Mucosa of rectum (tissue), 2 donors: ENCODE results near the gene CCER1.

Source experiments
- H3K27ac ChIP-seq, 2 donors: one replicate each; pipeline ENCODE4 v1.7.0; 2013; ENCODE audit warnings: inconsistent platforms in 2 of 2, low read depth in 2 of 2, low read length in 2 of 2
- H3K27me3 ChIP-seq, 2 donors: one replicate each; pipeline ENCODE4 v1.7.0; 2013; ENCODE audit warnings: low read length in 2 of 2; ENCODE audit not compliant: control insufficient read depth in 2 of 2, insufficient read depth in 2 of 2
- H3K36me3 ChIP-seq, 2 donors: one replicate each; pipeline ENCODE4 v1.7.0; 2013; ENCODE audit warnings: low read length in 2 of 2; ENCODE audit not compliant: control insufficient read depth in 2 of 2, insufficient read depth in 2 of 2
- H3K4me1 ChIP-seq, 2 donors: one replicate each; pipeline ENCODE4 v1.7.0; 2013; ENCODE audit warnings: low read length in 2 of 2, mild to moderate bottlenecking in 1 of 2; ENCODE audit not compliant: control insufficient read depth in 2 of 2, insufficient read depth in 2 of 2
- H3K4me3 ChIP-seq, 2 donors: one replicate each; pipeline ENCODE4 v1.7.0; 2013; ENCODE audit warnings: low read length in 2 of 2
- H3K9ac ChIP-seq, 2 donors: one replicate each; pipeline ENCODE4 v1.7.0; 2013; ENCODE audit warnings: low read length in 2 of 2, low read depth in 1 of 2, mild to moderate bottlenecking in 1 of 2
- H3K9me3 ChIP-seq, 2 donors: one replicate each; pipeline ENCODE4 v1.7.0; 2013; ENCODE audit warnings: low read length in 2 of 2; ENCODE audit not compliant: control insufficient read depth in 2 of 2
- donor health status: healthy.
- donor health status: Normal muscosa, but diverticular disease.

The CCER1 gene

DNA sequence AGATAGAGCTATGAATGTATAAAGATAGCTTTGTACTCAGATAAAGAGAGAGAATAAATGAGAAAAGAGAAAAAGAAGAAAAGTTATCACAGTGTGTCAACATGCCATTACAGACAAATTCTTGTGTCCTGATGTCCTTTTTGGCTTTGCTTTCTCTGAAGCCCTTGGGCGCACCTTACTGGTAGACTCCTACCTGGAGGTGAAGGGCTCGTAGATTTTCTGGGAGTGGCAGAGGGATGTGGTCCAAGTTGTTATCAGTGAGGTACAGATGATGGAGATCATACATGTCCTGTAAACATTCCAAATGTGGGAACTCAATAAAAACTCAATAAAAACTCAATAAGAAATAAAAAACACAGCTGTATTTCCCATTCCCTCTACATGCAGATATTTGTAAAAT, 14.9 kb upstream of the CCER1 start:
- Histone ChIP-seq H3K27ac (no peak overlapping the region), H3K9me3 (no peaks in the 10 kb centered on the region), H3K36me3 (no peaks in the 10 kb centered on the region), H3K4me1 (no peaks in the 10 kb centered on the region), H3K4me3 (no peak overlapping the region), H3K27me3 (no peaks in the 10 kb centered on the region), H3K9ac (no peak overlapping the region)

DNA sequence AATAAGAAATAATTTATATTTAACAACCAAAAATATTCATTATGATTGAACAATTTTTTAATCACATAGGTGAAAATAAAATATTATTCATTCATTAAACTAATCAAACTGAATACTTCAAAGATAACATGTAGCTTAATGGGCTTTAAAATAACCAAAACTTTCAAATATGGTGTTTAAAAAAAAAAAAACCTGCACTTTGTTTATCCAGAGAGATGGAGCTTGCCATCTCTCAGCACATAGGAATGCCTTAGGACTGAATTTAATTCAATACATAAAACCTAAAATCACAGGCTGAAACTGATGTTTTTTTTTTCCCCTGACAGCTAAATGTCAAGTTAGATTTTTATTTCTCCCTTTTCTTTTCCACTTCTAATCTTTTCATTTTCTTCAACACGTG, 14.4 kb upstream of the CCER1 start:
- Histone ChIP-seq H3K9me3 (no peaks in the 10 kb centered on the region), H3K4me1 (no peaks in the 10 kb centered on the region), H3K36me3 (no peaks in the 10 kb centered on the region), H3K27me3 (no peaks in the 10 kb centered on the region), H3K27ac (no peak overlapping the region), H3K9ac (no peak overlapping the region), H3K4me3 (no peak overlapping the region)

DNA sequence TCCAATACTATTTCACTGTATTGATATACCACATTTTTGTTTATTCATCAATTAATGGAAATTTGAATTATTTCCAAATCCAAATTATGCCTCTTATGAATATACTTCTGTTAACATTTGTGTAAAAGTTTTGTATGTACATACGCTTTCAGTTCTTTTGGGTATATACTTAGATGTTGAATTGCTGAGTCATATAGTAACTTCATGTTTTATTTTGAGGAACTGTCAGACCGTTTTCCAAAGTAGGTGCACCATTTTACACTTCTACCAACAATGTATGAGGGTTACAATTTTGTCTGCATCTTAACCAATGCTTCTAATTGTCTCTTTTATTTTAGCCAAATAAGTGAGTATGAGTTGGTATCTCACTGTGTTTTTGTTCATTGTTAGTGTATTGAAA, 10.2 kb upstream of the CCER1 start:
- Histone ChIP-seq H3K27ac (no peak overlapping the region), H3K9ac (no peak overlapping the region), H3K9me3 (no peaks in the 10 kb centered on the region), H3K4me3 (no peak overlapping the region), H3K4me1 (no peaks in the 10 kb centered on the region), H3K36me3 (no peaks in the 10 kb centered on the region), H3K27me3 (no peaks in the 10 kb centered on the region)

DNA sequence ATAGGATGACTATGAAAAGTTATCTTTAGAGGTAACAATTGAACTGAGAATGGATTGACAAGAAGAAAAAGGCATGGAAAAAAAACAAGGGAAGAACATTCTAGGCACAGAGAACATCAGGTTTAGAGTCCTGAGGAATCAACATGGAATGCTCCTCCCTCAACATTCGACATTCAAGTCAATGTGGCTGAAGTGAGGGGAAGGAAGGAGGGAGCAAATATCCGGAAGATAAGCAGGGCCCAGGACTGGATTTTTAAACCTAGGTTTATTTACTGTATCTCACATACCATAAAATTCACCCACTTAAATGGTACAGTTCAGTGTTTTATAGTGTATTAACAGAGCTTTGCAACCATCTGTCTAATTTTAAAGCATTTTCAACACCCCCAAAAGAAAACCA, 9.6 kb upstream of the CCER1 start:
- Histone ChIP-seq H3K4me1 (no peaks in the 10 kb centered on the region), H3K27ac (no peak overlapping the region), H3K4me3 (no peak overlapping the region), H3K36me3 (no peaks in the 10 kb centered on the region), H3K9me3 (no peaks in the 10 kb centered on the region), H3K9ac (no peak overlapping the region), H3K27me3 (no peaks in the 10 kb centered on the region)

DNA sequence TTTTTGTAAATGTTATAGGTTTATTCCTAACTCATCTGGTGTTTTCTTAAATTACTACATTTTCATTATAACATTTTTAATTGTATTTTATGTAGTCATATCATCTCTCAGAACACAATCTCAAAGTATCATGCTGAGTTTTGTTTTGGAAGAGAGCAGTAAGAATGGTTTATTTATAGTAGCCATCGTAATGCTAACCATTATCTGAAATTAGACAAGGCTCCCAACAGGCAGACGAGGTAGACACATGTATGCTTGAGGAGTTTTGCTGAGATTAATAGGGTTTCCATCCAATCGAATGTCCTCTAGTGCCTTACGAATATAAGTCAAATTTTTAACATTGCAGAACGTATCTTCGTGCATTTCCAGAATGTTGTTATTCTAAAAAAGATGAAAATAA, 9.0 kb upstream of the CCER1 start:
- Histone ChIP-seq H3K9me3 (no peaks in the 10 kb centered on the region), H3K27ac (no peak overlapping the region), H3K4me1 (no peaks in the 10 kb centered on the region), H3K9ac (no peak overlapping the region), H3K36me3 (no peaks in the 10 kb centered on the region), H3K4me3 (no peak overlapping the region), H3K27me3 (no peaks in the 10 kb centered on the region)

DNA sequence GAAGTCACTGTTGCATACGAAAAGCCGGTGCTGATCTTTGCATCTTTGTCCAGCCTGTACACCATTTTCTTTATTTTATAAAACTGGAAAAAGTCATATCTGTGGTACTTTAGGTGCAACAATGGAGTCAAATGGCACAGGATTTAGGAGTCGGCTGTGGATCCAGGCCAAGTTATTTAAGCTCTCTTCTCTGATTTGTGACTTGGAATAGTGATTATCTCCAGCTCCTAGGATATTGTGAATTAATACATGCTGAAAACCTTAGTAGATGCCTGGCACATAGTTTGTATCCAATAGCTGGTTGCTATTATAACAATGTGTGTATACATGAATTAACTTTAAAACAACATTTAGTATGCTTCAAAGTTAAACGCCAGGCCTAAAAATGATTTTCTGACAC, 6.2 kb upstream of the CCER1 start:
- Histone ChIP-seq H3K27me3 (no peaks in the 10 kb centered on the region), H3K9me3 (no peaks in the 10 kb centered on the region), H3K4me1 (no peaks in the 10 kb centered on the region), H3K9ac (no peak overlapping the region), H3K4me3 (no peak overlapping the region), H3K27ac (no peak overlapping the region), H3K36me3 (no peaks in the 10 kb centered on the region)

DNA sequence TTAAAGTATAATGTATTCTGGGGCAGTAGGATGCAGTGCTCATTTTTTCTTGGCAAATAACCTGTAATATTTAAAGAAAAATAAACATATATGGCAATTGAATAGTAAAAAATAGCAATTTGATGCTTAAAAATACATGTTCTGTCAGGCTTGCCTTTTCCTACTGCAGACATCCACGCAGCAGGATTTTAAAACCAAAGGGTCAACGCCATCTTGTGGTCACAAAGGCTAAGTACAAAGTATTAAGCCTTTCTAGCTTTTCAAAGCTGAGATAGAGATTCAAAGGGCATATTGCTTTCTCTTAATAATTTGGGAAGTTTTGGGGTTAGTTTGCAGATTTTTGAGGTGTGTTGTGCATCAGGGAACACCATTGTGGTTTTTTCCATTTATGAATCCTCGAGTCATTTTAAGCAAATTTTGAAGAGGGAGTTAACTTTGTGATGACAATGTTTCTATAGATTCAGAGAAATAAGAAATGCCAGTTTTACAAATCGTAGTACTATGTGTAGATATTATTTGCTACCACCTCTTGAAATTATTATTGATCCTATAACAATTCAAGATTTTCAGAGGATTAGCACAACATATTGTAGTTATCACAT, 4.7 kb upstream of the CCER1 start:
- Histone ChIP-seq H3K4me1 (no peaks in the 10 kb centered on the region), H3K4me3 (no peak overlapping the region)

DNA sequence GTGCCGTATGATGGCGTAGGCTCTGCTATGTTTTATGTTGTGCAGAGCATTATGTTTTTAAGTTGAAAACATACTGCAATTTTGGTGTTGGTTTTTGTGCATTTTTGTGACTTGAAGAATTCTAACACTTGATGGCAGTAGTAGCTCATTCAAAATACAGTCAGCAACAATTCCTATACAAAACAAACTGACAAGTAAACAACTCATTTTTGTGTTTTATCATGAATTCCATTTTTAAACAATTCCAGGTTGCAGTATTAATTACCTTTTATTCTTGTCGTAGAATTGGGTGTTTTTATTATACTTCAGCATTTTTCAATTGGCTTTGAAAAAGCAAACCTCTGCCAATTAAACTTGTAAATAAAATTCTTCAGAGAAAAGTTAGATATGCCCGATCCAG, 4.1 kb upstream of the CCER1 start:
- Histone ChIP-seq H3K27me3 (no peaks in the 10 kb centered on the region), H3K4me3 (no peak overlapping the region), H3K27ac (no peak overlapping the region), H3K4me1 (no peaks in the 10 kb centered on the region), H3K9ac (no peak overlapping the region), H3K9me3 (no peaks in the 10 kb centered on the region), H3K36me3 (no peaks in the 10 kb centered on the region)

More for the DNA sequence above, 4.7 kb upstream of the CCER1 start:
- H3K27me3 ChIP-seq = no peaks in the 10 kb centered on the region
- no peak overlapping the region for H3K9ac ChIP-seq
- no peaks in the 10 kb centered on the region for H3K9me3 ChIP-seq
- H3K36me3 ChIP-seq = no peaks in the 10 kb centered on the region
- H3K27ac ChIP-seq = no peak overlapping the region

DNA sequence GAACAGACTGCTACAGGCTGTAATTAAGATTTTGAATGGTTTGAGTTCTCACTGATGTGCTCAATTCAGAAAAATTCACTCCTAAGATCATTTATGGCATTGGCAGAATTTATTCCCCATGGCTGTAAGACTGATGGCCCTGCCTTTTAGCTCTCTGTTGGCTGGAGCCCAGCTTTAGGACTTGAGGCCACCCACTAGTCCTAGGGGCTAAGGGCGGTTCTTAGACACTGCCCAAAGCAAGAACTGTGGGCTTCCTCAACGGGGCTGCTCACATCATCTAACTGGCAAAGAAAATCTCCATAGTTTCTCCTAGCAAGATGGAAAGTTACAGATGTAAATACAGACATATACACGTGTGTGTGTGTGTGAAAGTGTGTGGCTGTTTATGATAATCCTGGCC, 3.4 kb upstream of the CCER1 start:
- Histone ChIP-seq H3K4me1 (no peaks in the 10 kb centered on the region), H3K27ac (no peak overlapping the region), H3K27me3 (no peaks in the 10 kb centered on the region), H3K36me3 (no peaks in the 10 kb centered on the region), H3K9ac (no peak overlapping the region), H3K9me3 (no peaks in the 10 kb centered on the region), H3K4me3 (no peak overlapping the region)

DNA sequence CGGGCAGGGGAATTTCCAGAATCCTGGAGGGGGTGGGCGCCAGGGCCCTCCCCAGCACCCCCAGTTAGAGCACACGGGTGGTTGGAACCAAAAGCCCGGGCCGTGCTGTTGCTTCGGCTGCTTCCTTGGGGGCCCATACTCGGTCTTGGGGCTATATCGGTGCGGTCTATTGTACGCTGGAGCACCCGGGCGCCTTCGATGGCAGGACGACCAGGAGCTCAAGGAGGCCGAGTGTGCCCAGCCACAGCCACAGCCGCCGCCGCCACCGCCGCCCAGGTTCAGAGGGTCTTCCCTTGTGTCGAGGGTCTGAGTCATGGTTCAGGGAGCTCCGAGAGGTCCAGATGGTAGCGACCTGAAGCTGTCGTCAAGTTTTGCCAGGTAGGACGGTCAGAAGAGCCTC, 548 bp downstream of the CCER1 start:
- no peak overlapping the region for H3K9ac ChIP-seq
- no peaks in the 10 kb centered on the region for H3K27me3 ChIP-seq
- no peak overlapping the region for H3K27ac ChIP-seq
- no peaks in the 10 kb centered on the region for H3K9me3 ChIP-seq
- no peaks in the 10 kb centered on the region for H3K36me3 ChIP-seq
- no peaks in the 10 kb centered on the region for H3K4me1 ChIP-seq
- H3K4me3 ChIP-seq = no peak overlapping the region

DNA sequence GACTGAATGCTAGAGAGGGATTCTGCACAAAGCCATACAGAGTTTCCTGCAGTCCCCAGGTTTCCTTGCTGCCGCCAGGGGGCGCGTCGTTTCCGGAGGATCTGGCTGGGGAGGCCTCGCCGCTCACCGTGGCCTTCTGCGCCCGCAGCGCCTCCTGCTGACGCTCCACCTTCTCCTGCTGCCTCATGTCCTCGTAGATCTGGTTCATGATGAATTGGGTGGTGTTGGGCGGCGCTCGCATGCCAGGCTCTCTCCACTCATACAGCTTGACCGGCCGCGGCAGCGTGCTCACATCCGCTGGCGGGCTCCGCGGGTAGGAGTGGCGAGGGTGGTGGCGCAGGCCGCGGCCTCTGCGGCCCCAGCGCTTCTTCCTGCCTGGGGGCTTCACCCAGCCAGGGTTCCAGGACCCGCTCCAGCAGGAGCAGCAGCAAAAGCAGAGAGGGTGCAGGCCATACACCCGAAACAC, 987 bp downstream of the CCER1 start:
- Histone ChIP-seq H3K4me3 (no peak overlapping the region), H3K27ac (no peak overlapping the region), H3K9me3 (no peaks in the 10 kb centered on the region), H3K36me3 (no peaks in the 10 kb centered on the region), H3K9ac (no peak overlapping the region), H3K4me1 (no peaks in the 10 kb centered on the region), H3K27me3 (no peaks in the 10 kb centered on the region)
